Measurements from ENCODE around the gene TTC3.

TTC3 gene

DNA sequence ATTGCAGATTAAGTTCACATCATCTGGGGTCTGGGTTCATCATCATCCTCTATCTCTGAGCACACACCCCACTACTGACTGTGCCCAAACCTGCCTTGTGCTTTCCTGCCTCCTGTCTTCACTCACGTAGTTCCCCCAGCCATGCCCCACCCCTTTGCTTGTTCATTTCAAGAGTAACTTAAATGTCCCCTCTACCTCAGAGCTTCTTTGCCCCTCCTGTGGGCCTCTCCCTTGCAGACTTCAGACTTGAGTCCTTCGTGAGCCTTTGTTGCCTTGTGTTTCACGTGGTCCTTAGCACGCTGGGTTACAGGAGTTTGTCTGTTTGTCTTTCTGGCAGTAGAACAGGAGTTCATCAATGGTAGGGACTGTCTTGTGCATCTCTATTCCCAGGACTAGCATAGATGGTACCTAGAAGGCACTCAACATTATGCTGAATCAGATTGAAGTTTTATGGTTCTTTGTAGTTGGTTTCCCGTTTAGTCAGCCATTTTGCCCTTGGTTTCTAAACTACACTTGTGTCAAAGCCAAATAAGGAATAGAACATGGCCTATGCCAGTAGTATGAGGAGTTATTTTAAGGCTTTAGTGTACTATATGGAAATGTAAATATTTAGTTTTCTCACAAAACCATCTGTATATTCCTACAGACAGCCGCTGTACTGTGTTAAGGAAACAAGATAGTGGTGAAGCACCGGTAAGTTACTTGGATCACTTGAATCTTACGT lies 86.2 kb downstream of the TTC3 start:
- no peak overlapping the region for H2BK15ac ChIP-seq (ENCODE audit: low read length)
- H3K4me3 ChIP-seq (ENCODE audit: low read length in 2 of 2): no peak overlapping the region
- H2BK12ac ChIP-seq (ENCODE audit: low read length): no peak overlapping the region
- no peak overlapping the region for H3K18ac ChIP-seq (ENCODE audit: low read length)
- H4K8ac ChIP-seq (ENCODE audit: low read depth, low read length): no peak overlapping the region
- no peak overlapping the region for H3K4ac ChIP-seq (ENCODE audit: low read length)
- H3K79me1 ChIP-seq (ENCODE audit: low read depth, low read length): no peaks in the 10 kb centered on the region
- H3K4me1 ChIP-seq (ENCODE audit: control insufficient read depth in 2 of 2, insufficient read depth in 1 of 2, low read depth in 1 of 2, low read length in 2 of 2): no peaks in the 10 kb centered on the region
- H3K27me3 ChIP-seq (ENCODE audit: control insufficient read depth in 3 of 3, insufficient read depth in 3 of 3, low read depth in 1 of 3, low read length in 3 of 3): no peaks in the 10 kb centered on the region
- H3K27ac ChIP-seq (replicated peaks; ENCODE audit: low read length): no peak overlapping the region
- WGBS, 2 donors (ENCODE audit: extremely low coverage in 2 of 2, insufficient read length in 2 of 2, insufficient replicate concordance in 1 of 2): no CpG with 5 or more reads among the region's 8 CpGs
- H3K36me3 ChIP-seq (replicated peaks in 1 of 2; ENCODE audit: control insufficient read depth in 2 of 2, insufficient read depth in 2 of 2, low read length in 2 of 2): peaks cover 10 to 99% of the 10 kb centered on the region in 2 donors
- no peak overlapping the region for H2BK120ac ChIP-seq (ENCODE audit: low read depth, low read length)
- H3K9ac ChIP-seq (ENCODE audit: low read depth, low read length, poor library complexity): no peak overlapping the region
- no peak overlapping the region for H3K4me2 ChIP-seq (ENCODE audit: insufficient read depth, low read length, poor library complexity, severe bottlenecking)
- no peak overlapping the region for H2BK5ac ChIP-seq (ENCODE audit: low read length)
- no peak overlapping the region for H3K14ac ChIP-seq (ENCODE audit: low read length)
- no peak overlapping the region for H2AK5ac ChIP-seq (ENCODE audit: low read depth, low read length)
- no peak overlapping the region for H2AFZ ChIP-seq (ENCODE audit: low read length)
- H4K91ac ChIP-seq (ENCODE audit: low read depth, low read length, poor library complexity): no peak overlapping the region
- no peak for DNase-seq (ENCODE audit: low spot score)
- H3K23ac ChIP-seq (ENCODE audit: low read depth, low read length, poor library complexity): no peak overlapping the region
- no peaks in the 10 kb centered on the region for H3K9me3 ChIP-seq (replicated peaks in 1 of 2; ENCODE audit: control insufficient read depth in 2 of 2, insufficient read depth in 1 of 2, low read depth in 1 of 2, low read length in 2 of 2)

DNA sequence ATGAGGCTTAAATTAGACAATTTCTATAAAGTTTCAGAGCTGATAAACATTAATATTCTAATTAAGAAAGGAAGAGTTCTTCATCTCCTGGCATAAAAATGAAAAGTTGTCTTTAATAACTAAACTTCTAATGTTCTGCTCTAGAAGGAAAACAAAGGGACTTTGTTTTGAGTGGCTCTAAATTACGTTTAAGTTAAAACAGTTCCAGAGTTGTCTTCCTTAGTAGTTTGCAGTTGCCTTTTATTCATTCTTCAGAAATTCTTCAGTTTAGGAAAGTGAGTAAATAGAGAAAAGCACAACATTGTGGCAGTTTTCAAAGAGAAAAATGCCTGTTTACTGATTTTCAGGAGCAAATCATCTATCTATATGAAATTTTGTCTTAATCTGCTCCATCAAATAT lies 86.9 kb downstream of the TTC3 start:
- peaks cover 10 to 100% of the 10 kb centered on the region in 2 donors for H3K36me3 ChIP-seq (replicated peaks in 1 of 2; ENCODE audit: control insufficient read depth in 2 of 2, insufficient read depth in 2 of 2, low read length in 2 of 2)
- no peaks in the 10 kb centered on the region for H3K27me3 ChIP-seq (ENCODE audit: control insufficient read depth in 3 of 3, insufficient read depth in 3 of 3, low read depth in 1 of 3, low read length in 3 of 3)
- no peak overlapping the region for H3K4me3 ChIP-seq (ENCODE audit: low read length in 2 of 2)
- H2BK5ac ChIP-seq (ENCODE audit: low read length): no peak overlapping the region
- H2AFZ ChIP-seq (ENCODE audit: low read length): no peak overlapping the region
- H3K4ac ChIP-seq (ENCODE audit: low read length): no peak overlapping the region
- no peak overlapping the region for H4K91ac ChIP-seq (ENCODE audit: low read depth, low read length, poor library complexity)
- no peaks in the 10 kb centered on the region for H3K79me1 ChIP-seq (ENCODE audit: low read depth, low read length)
- no peak overlapping the region for H3K27ac ChIP-seq (replicated peaks; ENCODE audit: low read length)
- no peak overlapping the region for H2BK15ac ChIP-seq (ENCODE audit: low read length)
- H3K23ac ChIP-seq (ENCODE audit: low read depth, low read length, poor library complexity): no peak overlapping the region
- no peak overlapping the region for H2BK120ac ChIP-seq (ENCODE audit: low read depth, low read length)
- no CpG with 5 or more reads among the region's 1 CpG for WGBS, 2 donors (ENCODE audit: extremely low coverage in 2 of 2, insufficient read length in 2 of 2, insufficient replicate concordance in 1 of 2)
- H3K9me3 ChIP-seq (replicated peaks in 1 of 2; ENCODE audit: control insufficient read depth in 2 of 2, insufficient read depth in 1 of 2, low read depth in 1 of 2, low read length in 2 of 2): no peaks in the 10 kb centered on the region
- H3K14ac ChIP-seq (ENCODE audit: low read length): no peak overlapping the region
- H2BK12ac ChIP-seq (ENCODE audit: low read length): no peak overlapping the region
- DNase-seq (ENCODE audit: low spot score): no peak
- H3K18ac ChIP-seq (ENCODE audit: low read length): no peak overlapping the region
- H3K4me1 ChIP-seq (ENCODE audit: control insufficient read depth in 2 of 2, insufficient read depth in 1 of 2, low read depth in 1 of 2, low read length in 2 of 2): no peaks in the 10 kb centered on the region
- no peak overlapping the region for H3K9ac ChIP-seq (ENCODE audit: low read depth, low read length, poor library complexity)
- H4K8ac ChIP-seq (ENCODE audit: low read depth, low read length): no peak overlapping the region
- H3K4me2 ChIP-seq (ENCODE audit: insufficient read depth, low read length, poor library complexity, severe bottlenecking): no peak overlapping the region
- no peak overlapping the region for H2AK5ac ChIP-seq (ENCODE audit: low read depth, low read length)

DNA sequence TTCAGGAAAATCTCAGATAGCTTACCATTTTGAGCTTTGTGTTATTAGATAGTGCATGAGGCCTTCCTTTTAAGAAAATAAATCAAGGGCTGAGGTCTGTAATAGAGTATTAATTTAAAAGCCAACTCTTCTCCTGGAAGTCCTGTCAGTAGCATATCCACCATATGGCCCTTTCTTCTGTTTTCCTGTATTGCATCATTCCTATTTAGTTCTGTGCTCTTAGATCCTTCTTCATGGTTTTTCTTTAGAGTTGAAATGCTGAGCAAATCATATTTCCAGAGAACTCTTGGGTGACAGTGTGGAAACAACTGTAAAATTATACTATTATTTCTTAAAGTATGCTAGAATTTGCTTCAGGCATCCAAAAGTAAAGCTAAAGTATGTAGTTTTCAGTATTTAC lies 91.7 kb downstream of the TTC3 start:
- H4K91ac ChIP-seq (ENCODE audit: low read depth, low read length, poor library complexity): no peak overlapping the region
- no peak overlapping the region for H2BK120ac ChIP-seq (ENCODE audit: low read depth, low read length)
- no peaks in the 10 kb centered on the region for H3K27me3 ChIP-seq (ENCODE audit: control insufficient read depth in 3 of 3, insufficient read depth in 3 of 3, low read depth in 1 of 3, low read length in 3 of 3)
- H3K18ac ChIP-seq (ENCODE audit: low read length): no peak overlapping the region
- no peaks in the 10 kb centered on the region for H3K4me1 ChIP-seq (ENCODE audit: control insufficient read depth in 2 of 2, insufficient read depth in 1 of 2, low read depth in 1 of 2, low read length in 2 of 2)
- no peak overlapping the region for H2BK15ac ChIP-seq (ENCODE audit: low read length)
- peaks cover 15 to 98% of the 10 kb centered on the region in 2 donors for H3K36me3 ChIP-seq (replicated peaks in 1 of 2; ENCODE audit: control insufficient read depth in 2 of 2, insufficient read depth in 2 of 2, low read length in 2 of 2)
- no peak overlapping the region for H3K23ac ChIP-seq (ENCODE audit: low read depth, low read length, poor library complexity)
- no peak overlapping the region for H3K4me2 ChIP-seq (ENCODE audit: insufficient read depth, low read length, poor library complexity, severe bottlenecking)
- no peak overlapping the region for H3K4me3 ChIP-seq (ENCODE audit: low read length in 2 of 2)
- H3K4ac ChIP-seq (ENCODE audit: low read length): no peak overlapping the region
- H3K9me3 ChIP-seq (replicated peaks in 1 of 2; ENCODE audit: control insufficient read depth in 2 of 2, insufficient read depth in 1 of 2, low read depth in 1 of 2, low read length in 2 of 2): peaks cover 0 to 4% of the 10 kb centered on the region in 2 donors
- H2BK12ac ChIP-seq (ENCODE audit: low read length): no peak overlapping the region
- no peak overlapping the region for H3K9ac ChIP-seq (ENCODE audit: low read depth, low read length, poor library complexity)
- no peak overlapping the region for H2AFZ ChIP-seq (ENCODE audit: low read length)
- DNase-seq (ENCODE audit: low spot score): no peak
- H4K8ac ChIP-seq (ENCODE audit: low read depth, low read length): no peak overlapping the region
- no peaks in the 10 kb centered on the region for H3K79me1 ChIP-seq (ENCODE audit: low read depth, low read length)
- H3K27ac ChIP-seq (replicated peaks; ENCODE audit: low read length): no peak overlapping the region
- no peak overlapping the region for H2BK5ac ChIP-seq (ENCODE audit: low read length)
- no peak overlapping the region for H3K14ac ChIP-seq (ENCODE audit: low read length)
- H2AK5ac ChIP-seq (ENCODE audit: low read depth, low read length): no peak overlapping the region

DNA sequence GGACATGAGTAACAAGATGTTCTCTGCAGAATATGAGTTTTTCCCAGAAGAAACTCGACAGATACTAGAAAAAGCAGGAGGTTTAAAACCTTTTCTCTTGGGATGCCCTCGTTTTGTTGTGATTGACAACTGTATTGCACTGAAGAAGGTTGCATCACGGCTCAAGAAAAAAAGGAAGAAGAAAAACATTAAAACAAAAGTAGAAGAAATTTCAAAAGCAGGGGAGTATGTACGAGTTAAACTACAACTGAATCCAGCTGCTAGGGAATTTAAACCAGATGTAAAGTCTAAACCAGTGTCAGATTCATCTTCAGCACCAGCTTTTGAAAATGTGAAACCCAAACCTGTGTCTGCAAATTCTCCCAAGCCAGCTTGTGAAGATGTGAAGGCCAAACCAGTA lies 92.5 kb downstream of the TTC3 start:
- no peak overlapping the region for H2BK120ac ChIP-seq (ENCODE audit: low read depth, low read length)
- no CpG with 5 or more reads among the region's 4 CpGs for WGBS, 2 donors (ENCODE audit: extremely low coverage in 2 of 2, insufficient read length in 2 of 2, insufficient replicate concordance in 1 of 2)
- no peak for DNase-seq (ENCODE audit: low spot score)
- H3K9ac ChIP-seq (ENCODE audit: low read depth, low read length, poor library complexity): no peak overlapping the region
- H3K14ac ChIP-seq (ENCODE audit: low read length): no peak overlapping the region
- H3K4me1 ChIP-seq (ENCODE audit: control insufficient read depth in 2 of 2, insufficient read depth in 1 of 2, low read depth in 1 of 2, low read length in 2 of 2): no peaks in the 10 kb centered on the region
- H3K4ac ChIP-seq (ENCODE audit: low read length): no peak overlapping the region
- H2BK15ac ChIP-seq (ENCODE audit: low read length): no peak overlapping the region
- no peaks in the 10 kb centered on the region for H3K79me1 ChIP-seq (ENCODE audit: low read depth, low read length)
- H3K4me2 ChIP-seq (ENCODE audit: insufficient read depth, low read length, poor library complexity, severe bottlenecking): no peak overlapping the region
- H3K4me3 ChIP-seq (ENCODE audit: low read length in 2 of 2): no peak overlapping the region
- no peak overlapping the region for H4K91ac ChIP-seq (ENCODE audit: low read depth, low read length, poor library complexity)
- no peak overlapping the region for H2AK5ac ChIP-seq (ENCODE audit: low read depth, low read length)
- H3K18ac ChIP-seq (ENCODE audit: low read length): no peak overlapping the region
- no peak overlapping the region for H2BK5ac ChIP-seq (ENCODE audit: low read length)
- H2BK12ac ChIP-seq (ENCODE audit: low read length): no peak overlapping the region
- H4K8ac ChIP-seq (ENCODE audit: low read depth, low read length): no peak overlapping the region
- no peak overlapping the region for H3K27ac ChIP-seq (replicated peaks; ENCODE audit: low read length)
- H3K23ac ChIP-seq (ENCODE audit: low read depth, low read length, poor library complexity): no peak overlapping the region
- peaks cover 15 to 98% of the 10 kb centered on the region in 2 donors for H3K36me3 ChIP-seq (replicated peaks in 1 of 2; ENCODE audit: control insufficient read depth in 2 of 2, insufficient read depth in 2 of 2, low read length in 2 of 2)
- H3K27me3 ChIP-seq (ENCODE audit: control insufficient read depth in 3 of 3, insufficient read depth in 3 of 3, low read depth in 1 of 3, low read length in 3 of 3): no peaks in the 10 kb centered on the region
- no peak overlapping the region for H2AFZ ChIP-seq (ENCODE audit: low read length)
- peaks cover 0 to 4% of the 10 kb centered on the region in 2 donors for H3K9me3 ChIP-seq (replicated peaks in 1 of 2; ENCODE audit: control insufficient read depth in 2 of 2, insufficient read depth in 1 of 2, low read depth in 1 of 2, low read length in 2 of 2)

Measured in neuronal stem cell (in vitro differentiated cells).